GM13976 (cell line): ENCODE data around the gene MRPL24.

Experiments
- DNase-seq: peaks from one replicate; pipeline ENCODE4 v3.0.0; 2012; ENCODE audit warnings: low spot score
- CTCF ChIP-seq: IDR thresholded peaks from 2 replicates; pipeline ENCODE4 v1.5.1; 2012; ENCODE audit warnings: borderline replicate concordance, mild to moderate bottlenecking; ENCODE audit not compliant: insufficient read depth; ENCODE audit errors: extremely low read depth, missing control alignments, control extremely low read depth
- in situ Hi-C: fragments of 300-500 bp; cut with MboI; formaldehyde crosslinking; loops from one replicate; pipeline ENCODE4 v1.12.0; 2022; ENCODE audit warnings: low sequenced_read_pairs, mixed read lengths, inconsistent platforms; ENCODE audit not compliant: unreplicated experiment

MRPL24 gene

DNA sequence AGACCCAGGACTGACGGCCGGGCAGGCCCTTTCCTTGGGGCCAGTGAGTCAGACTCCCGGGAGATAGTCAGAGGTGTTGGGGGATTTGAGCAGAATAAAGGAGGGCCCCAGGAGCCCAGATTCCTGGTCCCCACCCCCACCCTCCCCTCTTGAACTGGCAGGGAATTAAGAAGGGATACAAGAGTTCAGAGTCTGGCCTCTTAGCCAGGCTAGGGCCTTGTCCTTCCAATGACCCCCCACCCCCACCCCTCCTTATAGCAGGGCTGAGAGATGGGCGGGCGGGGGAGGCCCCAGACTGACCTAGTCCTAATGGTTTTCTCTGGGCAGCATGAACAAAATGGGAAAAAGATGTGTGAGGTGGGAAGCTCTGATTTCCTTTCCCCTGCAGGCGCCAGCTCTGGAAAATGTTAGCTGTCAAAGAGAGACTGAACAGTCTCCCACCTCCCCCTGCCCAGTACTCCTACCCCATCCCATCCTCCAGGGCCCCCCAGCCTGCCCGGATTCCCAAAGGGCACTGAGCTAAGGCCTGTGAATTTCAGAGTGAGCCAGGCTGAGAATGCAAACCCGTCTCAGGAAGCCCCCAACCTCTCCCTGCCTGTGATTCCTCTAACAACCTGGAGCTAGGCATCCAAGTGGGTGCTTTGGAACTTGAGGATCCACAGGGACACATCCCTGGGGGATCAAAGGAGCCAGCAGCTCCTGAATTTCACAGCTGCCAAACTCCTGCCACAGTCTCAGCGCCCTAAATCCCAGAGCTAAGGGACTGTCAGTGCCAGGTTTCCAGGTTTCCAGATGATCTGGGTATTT lies 29.7 kb downstream of the MRPL24 start:
- in situ Hi-C loops = no loop called here
- no peak for TF ChIP-seq CTCF
- no peak for DNase-seq

DNA sequence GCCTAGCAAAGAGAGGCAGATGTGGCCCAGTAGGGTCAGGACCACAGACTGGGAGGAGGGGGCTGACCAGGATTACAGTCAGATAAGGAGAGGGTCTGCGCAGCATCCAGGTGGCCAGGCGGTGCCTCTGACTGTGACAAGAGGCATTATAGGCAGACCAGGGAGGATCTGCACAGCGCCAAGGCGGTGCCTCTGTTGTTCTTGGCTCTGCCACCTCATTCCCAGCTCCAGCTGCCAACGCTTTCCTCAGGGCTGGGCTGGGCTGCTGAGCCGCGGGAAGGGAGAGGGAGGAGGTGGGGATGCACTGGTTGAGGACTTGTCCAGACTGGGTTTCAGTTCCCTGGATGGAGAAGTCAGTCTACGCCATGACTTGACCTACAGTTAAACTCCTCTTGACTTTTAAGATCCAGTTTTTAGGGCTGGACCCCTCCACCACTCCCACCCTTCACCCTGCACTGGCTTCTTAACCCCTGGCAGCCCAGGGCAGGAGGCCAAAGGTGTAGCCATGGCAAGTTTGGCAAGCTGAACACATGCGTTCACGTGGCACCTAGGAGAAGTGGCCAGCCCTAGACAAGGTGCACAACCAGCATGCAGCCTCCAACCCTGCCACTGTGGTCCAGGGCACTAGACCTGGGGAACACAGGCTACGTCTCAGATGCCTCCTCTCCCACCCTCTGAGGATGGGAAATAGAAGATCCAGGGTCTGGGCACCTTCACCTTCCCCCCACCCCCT lies 31.0 kb downstream of the MRPL24 start:
- TF ChIP-seq CTCF = no peak
- in situ Hi-C loops = no loop called here
- DNase-seq = no peak

DNA sequence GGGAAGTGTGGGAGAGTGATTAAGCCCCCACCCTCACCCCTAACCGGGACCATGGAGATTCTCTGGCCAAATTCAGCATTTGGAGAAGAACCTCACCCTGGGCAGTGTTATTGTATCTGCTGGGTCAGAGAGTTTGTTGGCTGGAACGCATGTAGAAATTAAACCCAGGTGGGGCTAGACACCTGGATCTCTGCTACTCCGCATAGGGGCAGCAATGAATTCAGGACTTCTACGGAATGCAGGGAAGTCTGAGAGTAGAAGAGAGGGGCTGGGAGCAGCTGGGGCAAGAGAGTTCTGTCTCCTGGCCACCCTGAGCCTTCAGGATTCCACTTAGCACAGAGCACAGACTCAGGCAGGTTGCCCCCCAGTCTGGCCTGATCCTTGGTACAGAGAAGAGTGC lies 31.9 kb downstream of the MRPL24 start:
- no peak for TF ChIP-seq CTCF
- in situ Hi-C loops = no loop called here
- DNase-seq = no peak

GRCh38 chr1:156708218-156708661 lies 32.6 kb downstream of the MRPL24 start:
- in situ Hi-C loops = no loop called here
- no peak for TF ChIP-seq CTCF
- DNase-seq = no peak

GRCh38 chr1:156707417-156708217 lies 33.3 kb downstream of the MRPL24 start:
- in situ Hi-C loops = no loop called here
- no peak for DNase-seq
- TF ChIP-seq CTCF = no peak
